CD4-positive, CD25-positive, alpha-beta regulatory T cell (primary cell): Measurements from ENCODE around the gene OPRL1. TPM values are rescaled to one million over a fixed set of nuclear protein-coding genes. Genes with fewer than 3 reads are reported as not detected.

Source experiments
- ATAC-seq, 2 donors: fragments of 150-1000 bp; cut with Tn5 transposase; one replicate each; pipeline ENCODE4 v1.10.0; 2021; ENCODE audit warnings: low read depth in 2 of 2, moderate number of reproducible peaks in 2 of 2, moderate library complexity in 1 of 2
- DNase-seq, 3 donors: peaks; one replicate each; pipeline versions ENCODE4 v3.0.0 to v3.0.0-alpha.2; 2012 to 2022; ENCODE audit warnings: mixed read lengths in 1 of 3
- H3K27ac ChIP-seq: one replicate; pipeline ENCODE4 v1.7.0; 2013; ENCODE audit warnings: mild to moderate bottlenecking, low read length; ENCODE audit not compliant: insufficient read depth, poor library complexity, severe bottlenecking
- H3K27me3 ChIP-seq: one replicate; pipeline ENCODE4 v1.7.0; 2013; ENCODE audit warnings: low read length; ENCODE audit not compliant: control insufficient read depth, insufficient read depth
- H3K36me3 ChIP-seq: one replicate; pipeline ENCODE4 v1.7.0; 2013; ENCODE audit warnings: mild to moderate bottlenecking, low read length, moderate library complexity; ENCODE audit not compliant: control insufficient read depth, insufficient read depth
- H3K4me1 ChIP-seq: 2 replicates; pipeline ENCODE4 v1.7.0; 2013; ENCODE audit warnings: mild to moderate bottlenecking, low read length; ENCODE audit not compliant: insufficient read depth, control insufficient read depth, poor library complexity, severe bottlenecking
- H3K4me3 ChIP-seq: one replicate; pipeline ENCODE4 v1.7.0; 2013; ENCODE audit warnings: low read depth, mild to moderate bottlenecking, low read length, moderate library complexity
- H3K9me3 ChIP-seq, 2 experiments: 1 replicate in 1 of 2; 2 replicates in 1 of 2; pipeline ENCODE4 v1.7.0; 2013; ENCODE audit warnings: low read length in 2 of 2, mild to moderate bottlenecking in 1 of 2, moderate library complexity in 1 of 2; ENCODE audit not compliant: control insufficient read depth in 2 of 2
- H3K27ac Mint-ChIP-seq, 3 donors: one replicate each; pipeline ENCODE4 v1.8.0; 2020 to 2022; ENCODE audit warnings: mild to moderate bottlenecking in 3 of 3, mixed read lengths in 3 of 3, moderate library complexity in 2 of 3
- H3K27me3 Mint-ChIP-seq: one replicate; pipeline ENCODE4 v1.8.0; 2022; ENCODE audit warnings: mild to moderate bottlenecking, mixed read lengths
- H3K36me3 Mint-ChIP-seq: one replicate; pipeline ENCODE4 v1.8.0; 2020; ENCODE audit warnings: mixed read lengths
- H3K4me1 Mint-ChIP-seq, 4 donors: one replicate each; pipeline ENCODE4 v1.8.0; 2020 to 2022; ENCODE audit warnings: mixed read lengths in 4 of 4, mild to moderate bottlenecking in 1 of 4
- H3K4me3 Mint-ChIP-seq, 4 donors: one replicate each; pipeline ENCODE4 v1.8.0; 2020 to 2022; ENCODE audit warnings: mild to moderate bottlenecking in 4 of 4, mixed read lengths in 4 of 4, moderate library complexity in 3 of 4
- H3K9me3 Mint-ChIP-seq, 7 donors: one replicate each; pipeline ENCODE4 v1.8.0; 2020 to 2022; ENCODE audit warnings: mixed read lengths in 7 of 7, mild to moderate bottlenecking in 3 of 7, moderate library complexity in 2 of 7
- polyA plus RNA-seq, 4 donors: library from polyadenylated mRNA; unstranded; fragments of 300-500 nt; fragmentation: Illumina TruSeq; gene quantifications; one replicate each; pipeline ENCODE4 v1.2.3, GENCODE V29; 2021
- total RNA-seq: library from RNA; stranded (reverse); gene quantifications from one replicate; pipeline ENCODE4 v1.2.3, GENCODE V29; 2022

OPRL1 gene
- total and polyA plus RNA-seq, 5 donors from 2014 or later: 0.58 to 1.3 (median 0.60) TPM

DNA sequence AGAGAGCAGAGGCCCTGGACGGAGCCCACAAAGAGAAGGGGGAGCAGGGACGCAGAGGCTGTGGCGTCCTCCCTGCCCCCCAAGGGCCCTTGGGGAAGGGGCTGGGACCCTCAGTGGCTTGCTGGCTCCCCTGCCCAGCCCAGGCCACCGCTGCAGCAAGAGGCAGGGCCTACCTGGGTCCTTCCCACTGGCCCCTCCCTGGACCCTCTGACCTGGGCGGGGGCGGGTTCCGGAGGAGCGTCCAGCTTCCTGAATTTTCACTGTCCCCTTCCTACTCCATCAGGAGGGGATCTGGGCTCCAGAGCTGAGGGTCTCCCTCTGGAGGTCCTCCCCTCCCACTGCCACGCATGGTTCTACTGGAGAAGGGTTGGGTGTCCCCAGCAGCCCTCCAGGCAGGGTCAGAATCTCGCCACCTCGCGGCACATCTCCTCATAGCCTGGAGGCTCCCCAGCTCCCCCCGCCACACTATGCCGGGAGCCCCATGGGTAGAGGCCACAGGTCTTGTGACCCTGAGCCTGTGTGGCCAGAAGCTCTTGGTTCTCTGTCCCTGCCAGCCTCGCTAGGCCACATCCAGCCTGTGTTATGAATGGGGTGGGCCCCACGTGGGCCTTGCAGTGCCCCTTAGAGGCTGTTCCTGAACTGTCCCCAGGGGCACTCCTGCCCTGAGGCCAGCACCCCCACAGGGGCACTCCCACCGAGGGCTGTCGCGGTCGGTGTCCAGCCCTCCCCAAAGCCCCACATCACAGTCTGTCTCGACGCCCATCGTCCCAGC, 29.4 kb upstream of the OPRL1 start:
- Mint-ChIP-seq H3K9me3 (peaks cover 0 to 4% (median 0%) of the 10 kb centered on the region in 7 donors), H3K4me1 (peaks cover 0 to 20% (median 0%) of the 10 kb centered on the region in 4 donors), H3K4me3 (peak overlapping the region in 2 of 4 donors; percentile 38 to 82), H3K36me3 (no peaks in the 10 kb centered on the region), H3K27ac (no peak overlapping the region), H3K27me3 (peaks cover 48% of the 10 kb centered on the region)
- DNase-seq (no peak), ATAC-seq (no peak)
- H3K9me3 ChIP-seq: no peaks in the 10 kb centered on the region
- peaks cover 13% of the 10 kb centered on the region for H3K4me1 ChIP-seq
- no peak overlapping the region for H3K27ac ChIP-seq
- H3K27me3 ChIP-seq: peaks cover 2% of the 10 kb centered on the region
- no peaks in the 10 kb centered on the region for H3K36me3 ChIP-seq
- H3K4me3 ChIP-seq: no peak overlapping the region

GRCh38 chr20:64051033-64051452, 28.8 kb upstream of the OPRL1 start:
- Histone ChIP-seq H3K4me1 (peaks cover 13% of the 10 kb centered on the region), H3K36me3 (no peaks in the 10 kb centered on the region), H3K27me3 (peaks cover 2% of the 10 kb centered on the region), H3K4me3 (no peak overlapping the region), H3K27ac (no peak overlapping the region), H3K9me3 (no peaks in the 10 kb centered on the region)
- Mint-ChIP-seq H3K27me3 (peaks cover 45% of the 10 kb centered on the region), H3K9me3 (peaks cover 0 to 2% (median 0%) of the 10 kb centered on the region in 7 donors), H3K4me1 (peaks cover 0 to 17% (median 0%) of the 10 kb centered on the region in 4 donors), H3K4me3 (peak overlapping the region in 1 of 4 donors; percentile 82), H3K36me3 (no peaks in the 10 kb centered on the region), H3K27ac (no peak overlapping the region)
- no peak for ATAC-seq
- DNase-seq: no peak

DNA sequence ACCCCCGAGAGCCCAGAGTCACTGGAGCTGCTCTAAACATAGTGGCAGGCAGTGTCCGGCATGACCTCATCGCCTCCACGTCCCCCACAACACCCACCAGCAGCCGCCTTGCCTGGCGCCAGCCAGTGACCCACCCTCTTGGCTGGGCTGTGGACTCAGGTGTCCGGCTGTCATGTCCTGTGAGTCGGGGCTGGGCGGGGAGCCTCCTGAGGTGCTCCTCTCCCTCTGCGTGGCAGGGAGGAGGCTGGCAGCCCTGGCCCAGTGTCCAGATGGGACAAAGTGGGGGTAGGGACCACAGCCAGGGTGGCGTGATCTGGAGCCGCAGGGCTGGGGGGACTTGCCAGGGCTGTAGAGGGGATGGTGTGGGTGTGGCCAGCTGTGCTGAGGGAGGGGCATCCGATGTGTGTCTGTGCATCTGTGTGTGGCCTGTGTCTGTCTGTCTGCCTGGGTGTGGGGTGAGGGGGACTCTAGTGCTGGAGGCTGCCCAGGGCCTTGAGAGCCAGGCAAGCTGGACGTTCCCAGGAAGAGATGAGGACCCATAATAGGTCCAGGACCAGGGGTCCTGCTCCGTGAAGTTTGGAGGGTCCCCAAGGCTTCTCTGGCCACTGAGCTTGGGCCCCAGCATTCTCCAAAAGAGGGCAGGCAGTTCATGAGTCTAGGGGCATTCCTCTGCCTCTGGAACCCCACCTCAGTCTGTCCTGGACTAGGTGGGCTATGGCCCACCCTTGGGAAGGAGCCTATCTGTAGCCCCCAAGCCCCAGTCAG, 28.1 kb upstream of the OPRL1 start:
- H3K9me3 Mint-ChIP-seq: peaks cover 0 to 2% (median 0%) of the 10 kb centered on the region in 7 donors
- H3K4me3 ChIP-seq: no peak overlapping the region
- peaks cover 0 to 16% (median 0%) of the 10 kb centered on the region in 4 donors for H3K4me1 Mint-ChIP-seq
- no peaks in the 10 kb centered on the region for H3K36me3 ChIP-seq
- peak overlapping the region in 1 of 3 donors; percentile 48 for H3K27ac Mint-ChIP-seq
- DNase-seq: no peak
- no peak for ATAC-seq
- peaks cover 2% of the 10 kb centered on the region for H3K27me3 ChIP-seq
- peaks cover 13% of the 10 kb centered on the region for H3K4me1 ChIP-seq
- peaks cover 38% of the 10 kb centered on the region for H3K27me3 Mint-ChIP-seq
- no peaks in the 10 kb centered on the region for H3K9me3 ChIP-seq
- H3K36me3 Mint-ChIP-seq: no peaks in the 10 kb centered on the region
- H3K4me3 Mint-ChIP-seq: no peak overlapping the region
- no peak overlapping the region for H3K27ac ChIP-seq

- H3K27me3 ChIP-seq: peaks cover 2% of the 10 kb centered on the region
- no peak overlapping the region for H3K4me3 ChIP-seq
- no peak overlapping the region for H3K27ac ChIP-seq
- Mint-ChIP-seq H3K9me3 (peaks cover 0 to 2% (median 0%) of the 10 kb centered on the region in 7 donors), H3K27ac (no peak overlapping the region), H3K4me3 (no peak overlapping the region), H3K36me3 (no peaks in the 10 kb centered on the region), H3K4me1 (peaks cover 0 to 16% (median 1%) of the 10 kb centered on the region in 4 donors), H3K27me3 (peaks cover 33% of the 10 kb centered on the region)
- no peak for ATAC-seq
- H3K36me3 ChIP-seq: no peaks in the 10 kb centered on the region
- H3K4me1 ChIP-seq: peaks cover 13% of the 10 kb centered on the region
- DNase-seq: no peak
- H3K9me3 ChIP-seq: no peaks in the 10 kb centered on the region
Observed at GRCh38 chr20:64052326-64052722, 27.6 kb upstream of the OPRL1 start.

DNA sequence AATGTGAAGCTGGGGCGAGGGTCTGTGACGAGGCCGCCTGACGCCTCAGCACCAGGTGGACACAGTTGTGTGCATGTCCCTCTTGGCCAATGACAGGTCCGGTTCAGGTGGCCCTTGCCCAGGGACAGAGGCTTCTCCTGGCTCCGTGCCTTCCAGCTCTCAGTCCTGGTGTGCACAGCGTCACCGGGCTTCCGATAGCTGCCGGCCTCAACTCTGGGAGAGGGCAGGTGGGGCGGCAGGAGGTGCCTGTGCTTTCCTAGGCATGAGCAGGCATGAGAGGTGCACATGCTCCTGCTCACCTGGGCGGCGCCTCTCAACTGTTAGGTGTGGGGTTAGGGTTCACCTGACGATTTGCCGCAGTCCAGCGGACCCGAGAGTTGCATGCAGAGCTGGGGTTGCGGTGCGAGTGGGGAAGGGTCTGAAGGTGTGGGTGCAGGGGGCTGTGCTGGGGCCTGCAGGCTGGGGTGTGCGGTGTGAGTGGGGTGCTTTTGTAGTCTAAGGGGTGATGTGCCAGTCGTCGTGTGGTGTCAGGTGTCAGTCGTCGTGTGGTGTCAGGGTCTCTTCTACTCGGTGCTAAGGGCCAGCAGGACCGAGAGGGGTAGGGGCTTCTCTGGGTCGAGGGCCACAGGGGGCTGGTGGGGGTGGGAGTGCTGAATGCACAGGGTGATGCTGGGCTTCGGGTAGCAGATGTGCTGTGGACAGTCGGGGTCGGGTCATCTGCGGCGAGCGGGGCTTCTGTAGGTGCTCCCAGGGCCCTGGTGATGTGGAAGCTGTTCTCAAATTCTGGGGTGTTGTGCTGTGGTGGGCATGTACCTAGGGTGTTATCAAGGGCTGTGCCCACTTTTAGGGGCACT, 26.7 kb upstream of the OPRL1 start:
- H3K4me1 Mint-ChIP-seq: peaks cover 0 to 17% (median 6%) of the 10 kb centered on the region in 4 donors
- H3K4me1 ChIP-seq: peaks cover 21% of the 10 kb centered on the region
- H3K27me3 ChIP-seq: peaks cover 2% of the 10 kb centered on the region
- no peak overlapping the region for H3K4me3 ChIP-seq
- no peak for DNase-seq
- H3K9me3 Mint-ChIP-seq: peaks cover 0 to 2% (median 0%) of the 10 kb centered on the region in 7 donors
- no peak overlapping the region for H3K27ac ChIP-seq
- no peaks in the 10 kb centered on the region for H3K36me3 Mint-ChIP-seq
- H3K36me3 ChIP-seq: no peaks in the 10 kb centered on the region
- peaks cover 26% of the 10 kb centered on the region for H3K27me3 Mint-ChIP-seq
- ATAC-seq: no peak
- H3K4me3 Mint-ChIP-seq: peak overlapping the region in 1 of 4 donors; percentile 91
- H3K27ac Mint-ChIP-seq: no peak overlapping the region
- no peaks in the 10 kb centered on the region for H3K9me3 ChIP-seq

GRCh38 chr20:64053841-64054661, 25.8 kb upstream of the OPRL1 start:
- ATAC-seq (no peak), DNase-seq (no peak)
- Histone ChIP-seq H3K27ac (no peak overlapping the region), H3K4me1 (peaks cover 16% of the 10 kb centered on the region), H3K27me3 (peaks cover 2% of the 10 kb centered on the region), H3K36me3 (no peaks in the 10 kb centered on the region), H3K9me3 (no peaks in the 10 kb centered on the region), H3K4me3 (no peak overlapping the region)
- Mint-ChIP-seq H3K4me3 (no peak overlapping the region), H3K27me3 (peaks cover 26% of the 10 kb centered on the region), H3K27ac (no peak overlapping the region), H3K36me3 (no peaks in the 10 kb centered on the region), H3K9me3 (peaks cover 0 to 2% (median 0%) of the 10 kb centered on the region in 7 donors), H3K4me1 (peaks cover 0 to 16% (median 7%) of the 10 kb centered on the region in 4 donors)
